ENCODE results near the gene CCDC83.

GRCh38 chr11:85826116-85826855 is 28.9 kb upstream of the CCDC83 start:
- TF ChIP-seq RBAK (tag by site-specific recombination; IDR thresholded peaks at IDR 0.05) (no peak), SALL2 (tag by site-specific recombination; IDR thresholded peaks at IDR 0.05; ENCODE audit: borderline replicate concordance) (no peak), OVOL3 (tag by site-specific recombination; IDR thresholded peaks at IDR 0.05) (no peak)

Data from HEK293 (cell line).